ENCODE measurements around the gene DUSP9.
"Not testable (repeated sequence)": the region's sequence is repeated elsewhere in the genome, so short reads cannot be mapped to it uniquely, and the experiment has no call there.

Gene DUSP9

GRCh38 chrX:153687121-153688039 is 40.4 kb downstream of the DUSP9 start, which contains the start of gene SLC6A8:
Gene SLC6A8 (plus strand): TSS chrX:153687926. CDS start chrX:153688575, 649 bp downstream.
- peak within 1 kb of the TSS; percentile 38 for H3K4me3 ChIP-seq (replicated peaks; ENCODE audit: low read depth, low read length)
- peak; percentile 60 for DNase-seq (ENCODE audit: low read depth)
- TF ChIP-seq CTCF (IDR thresholded peaks at IDR 0.05; ENCODE audit: low read length, missing control alignments): peak; percentile 15

- DNase-seq (ENCODE audit: low read depth): no peak
- H3K4me3 ChIP-seq (replicated peaks; ENCODE audit: low read depth, low read length): no peak overlapping the region
- no peak for TF ChIP-seq CTCF (IDR thresholded peaks at IDR 0.05; ENCODE audit: low read length, missing control alignments)
Observed at GRCh38 chrX:153688071-153688470, 41.1 kb downstream of the DUSP9 start.

- peak overlapping the region; percentile 38 for H3K4me3 ChIP-seq (replicated peaks; ENCODE audit: low read depth, low read length)
- DNase-seq (ENCODE audit: low read depth): no peak
- TF ChIP-seq CTCF (IDR thresholded peaks at IDR 0.05; ENCODE audit: low read length, missing control alignments): no peak
Observed at GRCh38 chrX:153688506-153688905, 41.5 kb downstream of the DUSP9 start.

- no peak for TF ChIP-seq CTCF (IDR thresholded peaks at IDR 0.05; ENCODE audit: low read length, missing control alignments)
- H3K4me3 ChIP-seq (replicated peaks; ENCODE audit: low read depth, low read length): peak overlapping the region; percentile 47
- DNase-seq (ENCODE audit: low read depth): peak; percentile 21
Observed at GRCh38 chrX:153688911-153689590, 42.0 kb downstream of the DUSP9 start.

GRCh38 chrX:153689654-153690465 is 42.9 kb downstream of the DUSP9 start:
- no peak for TF ChIP-seq CTCF (IDR thresholded peaks at IDR 0.05; ENCODE audit: low read length, missing control alignments)
- H3K4me3 ChIP-seq (replicated peaks; ENCODE audit: low read depth, low read length): peak overlapping the region; percentile 34
- DNase-seq (ENCODE audit: low read depth): no peak

GRCh38 chrX:153690466-153690865 is 43.5 kb downstream of the DUSP9 start:
- no peak overlapping the region for H3K4me3 ChIP-seq (replicated peaks; ENCODE audit: low read depth, low read length)

GRCh38 chrX:153691032-153691827 is 44.2 kb downstream of the DUSP9 start:
- H3K4me3 ChIP-seq (replicated peaks; ENCODE audit: low read depth, low read length); DNase-seq (ENCODE audit: low read depth): not testable (repeated sequence)

More at GRCh38 chrX:153690466-153690865, 43.5 kb downstream of the DUSP9 start:
- no peak for DNase-seq (ENCODE audit: low read depth)
- TF ChIP-seq CTCF (IDR thresholded peaks at IDR 0.05; ENCODE audit: low read length, missing control alignments): no peak

Measured in fibroblast of pulmonary artery (primary cell).